ENCODE measurements around the gene MTERF4. TPM values are rescaled to one million over a fixed set of nuclear protein-coding genes. Genes with fewer than 3 reads are reported as not detected.

The MTERF4 gene
- total and polyA plus RNA-seq, 2 of the 8 experiments (the other 6 are each of a cell fraction or from before 2014, with no cell fraction given) = 25.9 to 28.5 TPM

DNA sequence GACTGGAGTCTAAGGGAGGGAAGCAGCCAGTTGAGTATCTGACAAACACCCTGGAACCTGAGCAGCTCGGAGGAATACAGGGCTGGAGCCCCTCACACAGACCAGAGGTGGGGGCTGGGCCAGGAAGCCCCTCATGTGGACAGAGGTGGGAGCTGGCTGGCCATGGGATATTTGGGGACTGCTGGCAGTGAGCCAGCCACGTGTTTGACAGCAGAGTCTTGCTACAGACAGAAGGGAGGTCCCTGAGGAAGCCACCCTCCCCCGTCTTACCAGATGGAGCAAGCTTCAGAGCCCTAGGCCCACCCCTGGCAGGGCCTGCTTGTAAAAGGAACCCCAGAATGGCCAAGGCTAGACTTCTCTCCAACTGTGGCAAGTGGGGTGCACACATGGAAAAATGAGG is 3.6 kb upstream of the MTERF4 start:
- H2BK20ac ChIP-seq (ENCODE audit: low read length) = no peak overlapping the region
- H2BK15ac ChIP-seq (ENCODE audit: low read length) = no peak overlapping the region
- ChIA-PET POLR2A (ENCODE audit: partially characterized antibody) (no interaction called here), CTCF (ENCODE audit: partially characterized antibody) (interaction anchor here (1.1 to 1.3 kb wide), 2 partner anchors 22 to 98 kb away, joined by 3 read pairs; no protein-coding TSS in a partner anchor)
- no peak overlapping the region for H3K23ac ChIP-seq (ENCODE audit: insufficient read length)
- no peak overlapping the region for H3K27ac ChIP-seq (ENCODE audit: low read depth, low read length)
- no peak for TF ChIP-seq RFX5 (IDR thresholded peaks at IDR 0.05; ENCODE audit: borderline replicate concordance, low read depth, low read length)
- no peak for TF ChIP-seq YY1 (IDR thresholded peaks at IDR 0.05; ENCODE audit: low read depth, low read length)
- TF ChIP-seq, protein P1, sequence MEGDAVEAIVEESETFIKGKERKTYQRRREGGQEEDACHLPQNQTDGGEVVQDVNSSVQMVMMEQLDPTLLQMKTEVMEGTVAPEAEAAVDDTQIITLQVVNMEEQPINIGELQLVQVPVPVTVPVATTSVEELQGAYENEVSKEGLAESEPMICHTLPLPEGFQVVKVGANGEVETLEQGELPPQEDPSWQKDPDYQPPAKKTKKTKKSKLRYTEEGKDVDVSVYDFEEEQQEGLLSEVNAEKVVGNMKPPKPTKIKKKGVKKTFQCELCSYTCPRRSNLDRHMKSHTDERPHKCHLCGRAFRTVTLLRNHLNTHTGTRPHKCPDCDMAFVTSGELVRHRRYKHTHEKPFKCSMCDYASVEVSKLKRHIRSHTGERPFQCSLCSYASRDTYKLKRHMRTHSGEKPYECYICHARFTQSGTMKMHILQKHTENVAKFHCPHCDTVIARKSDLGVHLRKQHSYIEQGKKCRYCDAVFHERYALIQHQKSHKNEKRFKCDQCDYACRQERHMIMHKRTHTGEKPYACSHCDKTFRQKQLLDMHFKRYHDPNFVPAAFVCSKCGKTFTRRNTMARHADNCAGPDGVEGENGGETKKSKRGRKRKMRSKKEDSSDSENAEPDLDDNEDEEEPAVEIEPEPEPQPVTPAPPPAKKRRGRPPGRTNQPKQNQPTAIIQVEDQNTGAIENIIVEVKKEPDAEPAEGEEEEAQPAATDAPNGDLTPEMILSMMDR (IDR thresholded peaks at IDR 0.05; ENCODE audit: control extremely low read depth in 1 of 3, insufficient read depth in 1 of 3, low read depth in 1 of 3, low read length in 3 of 3) = no peak
- TF ChIP-seq ASH2L (IDR thresholded peaks at IDR 0.05; ENCODE audit: low read length) = no peak
- no peak for TF ChIP-seq CTBP2 (IDR thresholded peaks at IDR 0.05; ENCODE audit: borderline replicate concordance, insufficient read depth, insufficient read length, low read length)
- no peak for TF ChIP-seq EZH2 (IDR thresholded peaks at IDR 0.05; ENCODE audit: low read depth, low read length, severe bottlenecking)
- no peak for TF ChIP-seq KDM4A (IDR thresholded peaks at IDR 0.05; ENCODE audit: low read depth, low read length, severe bottlenecking)
- TF ChIP-seq EGR1 (IDR thresholded peaks at IDR 0.05; ENCODE audit: borderline replicate concordance, low read depth, low read length) = no peak
- no peak for TF ChIP-seq BACH1 (IDR thresholded peaks at IDR 0.05; ENCODE audit: low read length)
- no peaks in the 10 kb centered on the region for H3K27me3 ChIP-seq (replicated peaks in 1 of 4; ENCODE audit: control insufficient read depth in 3 of 4, extremely low read depth in 1 of 4, insufficient read depth in 3 of 4, low read length in 3 of 4)
- H3K4me3 ChIP-seq (ENCODE audit: extremely low read depth in 1 of 4, insufficient read depth in 2 of 4, low read depth in 3 of 4, low read length in 4 of 4) = no peak overlapping the region
- H4K91ac ChIP-seq (replicated peaks; ENCODE audit: insufficient read length, low read length) = no peak overlapping the region
- peaks cover 0 to 17% (median 2%) of the 10 kb centered on the region in 4 experiments; a peak in 4 of 8 replicates for H3K36me3 ChIP-seq (ENCODE audit: control insufficient read depth in 2 of 4, insufficient read depth in 4 of 4, low read length in 3 of 4)
- no peak overlapping the region for H4K5ac ChIP-seq (ENCODE audit: insufficient read length, low read depth, low read length)
- no peak overlapping the region for H3K14ac ChIP-seq (ENCODE audit: insufficient read length)
- H2BK120ac ChIP-seq (replicated peaks; ENCODE audit: low read depth, low read length) = no peak overlapping the region
- FAIRE-seq (no peak), DNase-seq (ENCODE audit: low read depth in 1 of 2, low spot score in 2 of 2) (no peak)
- H2BK12ac ChIP-seq (ENCODE audit: low read depth, low read length) = no peak overlapping the region
- 84% methylated on average over 3 of the region's 3 CpGs; no CpG with 5 or more reads in 1 of the 2 experiments for WGBS, 2 experiments (ENCODE audit: extremely low coverage in 1 of 2, insufficient coverage in 1 of 2, insufficient read length in 1 of 2, insufficient replicate concordance in 2 of 2, low coverage in 1 of 2, low lambda C conversion rate in 2 of 2, missing lambda C conversion rate in 1 of 2)
- H2AFZ ChIP-seq (ENCODE audit: low read length) = no peak overlapping the region
- peaks cover 0 to 5% (median 0%) of the 10 kb centered on the region in 4 experiments; a peak in 2 of 7 replicates for H3K4me1 ChIP-seq (replicated peaks in 1 of 4; ENCODE audit: control insufficient read depth in 3 of 4, insufficient read depth in 4 of 4, low read length in 3 of 4)
- H3K56ac ChIP-seq (replicated peaks; ENCODE audit: insufficient read length, low read depth, low read length) = no peak overlapping the region
- H2BK5ac ChIP-seq (ENCODE audit: low read depth, low read length) = no peak overlapping the region
- H3K4ac ChIP-seq (replicated peaks; ENCODE audit: insufficient read length, low read depth, low read length) = no peak overlapping the region
- peaks cover 3% of the 10 kb centered on the region; the same call in 1 of the 2 replicates for H3K23me2 ChIP-seq (ENCODE audit: low read depth, low read length)
- peaks cover 0 to 7% of the 10 kb centered on the region in 2 experiments for H4K20me1 ChIP-seq (replicated peaks in 1 of 2; ENCODE audit: control insufficient read depth in 1 of 2, insufficient read depth in 2 of 2, low read length in 2 of 2)
- no peak overlapping the region for H4K8ac ChIP-seq (ENCODE audit: extremely low read depth, insufficient read depth, low read length)
- H3K4me2 ChIP-seq (ENCODE audit: insufficient read depth in 1 of 2, low read depth in 2 of 2, low read length in 2 of 2) = no peak overlapping the region
- H3K79me2 ChIP-seq (ENCODE audit: control insufficient read depth in 1 of 2, insufficient read depth in 2 of 2, low read length in 2 of 2) = peaks cover 0 to 10% of the 10 kb centered on the region in 2 experiments; a peak in 2 of 4 replicates
- no peaks in the 10 kb centered on the region for H3K9me3 ChIP-seq (ENCODE audit: insufficient read depth in 2 of 2, low read depth in 1 of 2, low read length in 1 of 2)
- H3K9ac ChIP-seq (replicated peaks in 1 of 4; ENCODE audit: extremely low read depth in 1 of 4, low read depth in 3 of 4, low read length in 3 of 4) = no peak overlapping the region
- no peak overlapping the region for H3K18ac ChIP-seq (ENCODE audit: extremely low read depth, low read length)
- H3K79me1 ChIP-seq (ENCODE audit: low read depth, low read length) = peaks cover 4% of the 10 kb centered on the region; the same call in 1 of the 2 replicates
- H2AK5ac ChIP-seq (ENCODE audit: low read depth, low read length) = no peak overlapping the region

Data from H1 (cell line).